Effector CD8-positive, alpha-beta T cell (primary cell): Measurements from ENCODE around the gene LINGO1.

Experiments
- DNase-seq: peaks from one replicate; lab custom pipeline; 2025; lab: John Stamatoyannopoulos, UW
- total RNA-seq, 4 experiments: gene quantifications; one replicate each; lab custom pipeline; 2026; lab: John Stamatoyannopoulos, UW

Gene LINGO1, protein sequence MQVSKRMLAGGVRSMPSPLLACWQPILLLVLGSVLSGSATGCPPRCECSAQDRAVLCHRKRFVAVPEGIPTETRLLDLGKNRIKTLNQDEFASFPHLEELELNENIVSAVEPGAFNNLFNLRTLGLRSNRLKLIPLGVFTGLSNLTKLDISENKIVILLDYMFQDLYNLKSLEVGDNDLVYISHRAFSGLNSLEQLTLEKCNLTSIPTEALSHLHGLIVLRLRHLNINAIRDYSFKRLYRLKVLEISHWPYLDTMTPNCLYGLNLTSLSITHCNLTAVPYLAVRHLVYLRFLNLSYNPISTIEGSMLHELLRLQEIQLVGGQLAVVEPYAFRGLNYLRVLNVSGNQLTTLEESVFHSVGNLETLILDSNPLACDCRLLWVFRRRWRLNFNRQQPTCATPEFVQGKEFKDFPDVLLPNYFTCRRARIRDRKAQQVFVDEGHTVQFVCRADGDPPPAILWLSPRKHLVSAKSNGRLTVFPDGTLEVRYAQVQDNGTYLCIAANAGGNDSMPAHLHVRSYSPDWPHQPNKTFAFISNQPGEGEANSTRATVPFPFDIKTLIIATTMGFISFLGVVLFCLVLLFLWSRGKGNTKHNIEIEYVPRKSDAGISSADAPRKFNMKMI
- 0 to 0.24 (median 0) reads per million in 4 experiments for total RNA-seq

DNA sequence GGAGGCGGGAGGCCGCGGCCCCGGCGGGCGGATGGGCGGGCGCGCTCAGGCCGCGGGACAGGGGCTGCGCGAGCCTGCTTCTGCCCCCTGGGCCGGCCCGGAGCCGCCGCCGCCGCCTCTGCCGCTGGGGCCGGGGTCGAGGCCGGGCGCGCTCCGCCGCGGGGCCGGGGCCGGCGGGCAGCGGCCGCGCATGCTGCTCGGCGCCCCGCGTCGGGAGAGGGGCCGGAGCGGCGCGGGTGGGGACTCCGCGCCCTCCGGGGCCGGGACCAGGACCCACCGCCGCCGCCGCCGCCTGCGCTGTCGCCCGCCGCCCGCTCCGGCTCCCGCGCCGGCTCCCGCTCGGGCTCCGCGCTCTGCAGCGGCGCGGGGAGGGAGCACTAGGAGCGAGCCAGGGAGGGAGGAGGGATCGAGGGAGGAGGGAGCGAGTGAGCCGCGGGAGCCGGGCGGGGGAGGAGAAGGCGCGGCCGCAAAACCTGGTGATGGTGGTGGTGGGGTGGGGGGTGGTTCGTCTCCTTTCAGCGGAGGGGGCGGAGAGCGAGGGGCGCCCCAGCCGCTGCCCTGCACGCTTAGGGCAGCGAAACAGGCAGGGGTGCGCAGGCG, at the start of gene LINGO1:
LINGO1 (minus strand) TSS at position 379 of the 600 bp plus-strand sequence. CDS start 597 bp downstream, outside the sequence.
- no peak for DNase-seq

DNA sequence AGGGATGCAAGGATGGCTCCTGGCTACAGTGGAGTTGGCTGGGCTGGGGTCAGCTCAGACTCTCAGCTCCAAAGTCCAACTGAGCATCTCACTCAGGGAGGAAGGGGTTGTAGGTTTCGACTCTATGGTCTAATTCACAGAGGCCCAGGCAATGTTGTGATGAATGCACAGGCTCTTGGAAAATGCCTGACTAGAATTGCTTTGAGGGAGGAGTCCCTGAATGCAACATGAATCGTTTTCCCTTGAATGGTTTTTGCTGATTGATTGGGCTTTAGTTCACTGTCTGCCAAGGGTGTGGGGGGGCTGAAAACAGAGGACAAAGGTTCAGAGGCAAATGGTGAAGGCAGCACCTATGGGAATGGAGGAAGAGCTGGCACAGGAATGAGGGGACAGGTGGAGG, 48.6 kb upstream of the LINGO1 start:
- no peak for DNase-seq

DNA sequence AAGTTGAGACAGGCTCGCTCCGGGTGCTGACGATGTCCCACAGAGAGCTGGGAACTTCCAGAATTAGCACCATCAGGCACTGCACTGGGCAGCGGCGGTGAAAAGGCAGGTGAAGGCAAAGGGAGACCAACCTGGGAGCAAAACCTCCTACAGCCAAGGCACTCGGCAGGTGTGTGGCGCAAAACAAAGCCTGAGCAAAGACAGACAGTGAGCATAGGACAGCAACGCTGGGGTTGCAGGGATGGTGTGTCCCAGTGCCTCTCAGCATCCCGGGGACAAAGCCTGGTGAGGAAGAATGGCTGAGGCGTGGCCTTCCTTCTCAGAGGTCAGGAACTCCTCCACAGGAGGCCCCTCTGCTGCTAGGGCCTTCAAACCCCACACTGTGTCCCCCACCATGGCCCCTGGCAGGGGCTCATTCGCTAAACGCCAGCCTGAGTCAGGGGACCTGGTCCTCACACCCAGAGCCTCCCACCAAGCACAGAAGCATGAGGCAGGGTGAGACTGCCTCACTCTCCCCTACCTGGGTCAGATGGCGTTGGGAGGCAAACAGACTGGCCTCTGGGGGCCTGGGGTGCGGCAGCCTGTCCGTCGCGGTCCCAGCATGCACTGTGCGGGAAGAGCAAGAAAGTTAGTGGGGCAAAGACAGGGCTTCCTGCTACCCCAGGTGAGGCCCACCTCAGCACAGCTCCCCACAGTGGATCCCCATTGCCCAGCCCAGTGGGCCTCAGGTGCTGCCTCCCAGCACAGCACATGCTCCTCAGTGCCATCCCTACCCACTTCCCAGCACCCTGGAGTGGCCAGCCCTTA, 44.1 kb upstream of the LINGO1 start:
- no peak for DNase-seq

DNA sequence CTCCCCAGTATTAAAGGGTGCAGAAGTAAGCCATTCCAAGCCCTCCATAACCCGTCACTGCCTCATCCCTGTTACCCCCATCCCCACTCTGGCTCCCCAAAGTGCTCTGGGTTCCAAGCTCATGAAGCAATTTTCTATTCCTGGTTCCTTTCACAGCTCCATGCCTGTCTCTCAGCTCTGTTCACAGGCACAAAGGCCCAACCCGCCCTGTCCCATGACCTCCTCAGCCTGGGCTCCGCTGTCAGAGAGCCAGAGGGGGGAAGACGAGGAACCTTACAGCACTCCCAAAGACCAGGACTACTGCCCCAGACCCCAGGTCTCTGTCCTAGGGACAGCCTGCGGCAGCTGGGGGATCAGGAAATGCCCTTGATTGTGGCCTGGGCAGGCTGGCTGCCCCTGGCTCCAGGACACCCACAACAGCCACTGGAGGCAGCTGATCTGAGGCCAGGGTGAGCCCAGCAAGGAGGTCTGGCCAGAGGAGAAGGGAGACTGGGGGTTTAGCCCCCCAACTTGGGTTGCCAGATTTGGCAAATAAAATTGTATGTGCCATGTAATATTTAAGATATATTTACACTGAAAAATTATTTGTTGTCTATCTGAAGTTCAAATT, 43.2 kb upstream of the LINGO1 start:
- DNase-seq: no peak

DNA sequence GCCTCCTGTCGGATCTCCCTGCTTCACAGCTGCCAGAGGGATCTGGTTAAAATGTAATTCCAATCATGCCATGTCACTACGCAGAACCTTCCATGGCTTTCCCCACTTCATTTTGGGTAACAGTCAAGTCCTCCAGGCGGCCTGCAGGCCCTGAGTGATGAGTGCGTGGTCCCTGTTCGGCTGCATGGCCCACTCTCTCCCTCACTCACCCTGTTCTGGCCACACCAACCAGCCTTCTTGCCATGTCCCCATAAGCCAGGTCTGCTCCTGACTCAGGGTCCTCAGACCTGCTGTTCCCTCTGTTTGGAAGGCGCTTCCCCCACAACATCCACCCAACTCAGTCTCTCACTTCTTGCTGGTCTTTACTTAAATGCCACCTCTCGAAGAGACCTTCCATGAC, 41.6 kb upstream of the LINGO1 start:
- no peak for DNase-seq

DNA sequence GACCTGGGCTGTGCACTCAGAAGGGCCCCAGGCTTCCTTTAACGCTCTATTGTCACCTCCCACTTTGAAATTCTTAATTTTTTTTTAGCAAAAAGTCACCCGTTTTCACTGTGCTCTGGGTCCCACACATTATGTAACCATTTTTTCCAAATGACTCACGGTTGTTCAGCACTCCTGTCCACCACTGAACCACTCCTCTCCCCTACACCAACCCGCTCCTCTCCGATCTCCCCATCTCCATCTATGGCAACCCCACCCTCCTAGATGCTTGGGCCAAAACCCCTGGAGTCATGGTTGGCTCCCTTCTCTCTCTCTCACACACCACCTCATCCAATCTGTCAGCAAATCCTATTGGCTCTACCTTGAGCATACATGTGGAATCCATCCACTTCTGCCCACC, 41.2 kb upstream of the LINGO1 start:
- no peak for DNase-seq

DNA sequence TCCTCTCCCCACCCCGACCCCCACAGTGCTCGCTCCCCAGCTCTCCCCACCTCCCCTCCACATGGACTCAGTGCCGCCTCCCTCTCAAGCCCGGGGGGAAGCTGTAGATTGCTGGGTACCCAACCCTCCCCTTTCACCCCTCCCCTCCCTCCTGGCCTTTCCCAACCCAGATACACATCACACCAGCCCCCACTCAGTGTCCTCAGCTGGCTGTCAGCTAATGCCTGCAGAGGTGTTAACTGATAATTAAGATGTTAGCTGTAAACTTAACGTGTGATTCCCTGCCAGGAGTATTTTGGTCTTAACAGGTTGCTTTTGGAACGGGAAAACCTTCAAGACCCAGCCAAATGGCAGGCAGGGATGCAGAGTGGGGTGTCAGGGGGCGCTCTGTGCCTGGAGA, 39.4 kb upstream of the LINGO1 start:
- DNase-seq: no peak

DNA sequence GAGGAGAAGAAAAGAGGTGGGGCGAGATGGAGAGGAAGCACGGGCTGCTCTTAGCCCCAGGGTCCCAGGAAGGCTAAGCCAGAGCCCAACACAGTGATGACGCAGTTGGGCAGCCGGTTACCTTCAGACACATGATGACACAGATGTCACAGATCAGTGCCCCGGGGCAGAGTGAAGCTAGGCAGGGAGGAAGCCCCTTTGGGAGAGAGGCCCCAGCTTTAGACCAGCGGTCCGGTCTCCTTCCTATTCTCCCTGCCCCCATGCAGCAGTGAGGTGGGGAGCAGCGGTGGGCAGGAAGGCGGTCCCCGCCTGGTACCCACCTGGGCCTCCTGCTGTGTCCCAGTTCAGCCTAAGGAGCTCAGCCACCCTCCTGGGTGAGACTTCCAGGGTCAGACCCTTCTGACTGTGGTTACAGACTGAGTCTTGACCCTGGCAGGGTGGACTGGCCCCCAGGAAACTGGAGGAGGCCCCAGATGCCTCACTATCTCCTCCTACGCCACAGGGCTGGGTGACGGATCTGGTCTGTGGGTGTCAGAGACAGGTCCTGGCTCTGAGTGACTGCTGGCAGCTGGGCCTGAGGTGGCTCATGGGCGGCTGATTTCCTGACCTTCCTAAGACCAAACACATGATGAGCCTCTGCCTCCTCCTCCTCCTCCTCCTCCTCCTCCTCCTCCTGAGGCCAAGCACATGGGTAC, 38.8 kb upstream of the LINGO1 start:
- DNase-seq: no peak

DNA sequence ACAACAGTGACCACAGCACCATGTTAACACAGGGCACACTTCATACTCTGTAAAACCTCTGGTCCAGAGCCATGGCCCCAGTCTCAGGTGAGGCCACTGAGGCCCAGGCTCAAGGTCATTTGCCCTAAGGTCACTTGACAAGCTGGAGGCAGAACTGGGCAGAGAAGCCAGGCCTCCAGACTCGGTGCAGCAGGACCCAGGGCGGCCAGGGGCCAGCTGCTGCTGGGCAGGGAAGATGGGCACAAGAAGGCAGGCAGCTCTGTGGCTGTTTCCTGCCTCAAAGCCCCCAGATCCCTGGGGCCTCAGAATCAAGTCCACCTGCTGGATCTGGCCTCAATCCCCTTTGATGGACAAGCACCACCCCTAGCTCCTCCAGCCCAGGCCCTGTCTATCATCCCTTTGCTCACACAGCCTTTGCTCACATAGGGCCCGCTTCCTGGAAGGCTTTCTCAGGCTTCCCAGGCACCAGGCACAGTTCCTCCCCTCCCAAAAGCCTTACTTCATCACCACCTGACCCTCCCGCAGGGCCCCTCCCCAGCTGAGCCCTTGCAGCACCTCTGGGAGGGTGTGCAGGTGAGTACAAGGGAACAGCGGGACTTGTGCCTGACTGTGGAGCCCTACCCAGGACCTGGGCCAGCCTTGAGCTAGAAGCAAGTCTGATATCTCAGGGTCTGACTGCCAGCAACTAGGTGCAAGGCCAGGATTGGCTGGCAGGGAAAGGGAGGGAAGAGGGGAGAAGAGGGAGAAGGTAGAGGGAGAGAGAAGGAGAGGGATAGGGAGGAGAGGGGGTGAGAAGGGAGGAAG, 38.0 kb upstream of the LINGO1 start:
- DNase-seq: no peak

DNA sequence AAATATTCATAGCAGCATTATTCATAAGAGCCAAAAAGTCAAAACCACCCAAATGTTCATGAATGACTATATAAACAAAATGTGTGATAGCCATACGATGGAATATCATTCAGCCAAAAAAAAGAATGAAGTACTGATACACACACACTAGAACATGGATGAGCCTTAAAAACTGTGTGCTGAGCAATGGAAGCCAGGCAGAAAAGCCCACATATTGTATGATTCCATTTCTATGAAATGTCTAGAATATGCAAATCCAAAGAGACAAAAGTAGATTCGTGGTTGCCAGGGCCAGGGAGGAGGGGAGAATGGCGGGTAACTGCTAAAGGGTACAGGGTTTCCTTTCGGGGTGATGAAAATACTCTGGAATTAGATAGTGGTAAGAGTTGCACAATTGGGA, 37.2 kb upstream of the LINGO1 start:
- DNase-seq: no peak

DNA sequence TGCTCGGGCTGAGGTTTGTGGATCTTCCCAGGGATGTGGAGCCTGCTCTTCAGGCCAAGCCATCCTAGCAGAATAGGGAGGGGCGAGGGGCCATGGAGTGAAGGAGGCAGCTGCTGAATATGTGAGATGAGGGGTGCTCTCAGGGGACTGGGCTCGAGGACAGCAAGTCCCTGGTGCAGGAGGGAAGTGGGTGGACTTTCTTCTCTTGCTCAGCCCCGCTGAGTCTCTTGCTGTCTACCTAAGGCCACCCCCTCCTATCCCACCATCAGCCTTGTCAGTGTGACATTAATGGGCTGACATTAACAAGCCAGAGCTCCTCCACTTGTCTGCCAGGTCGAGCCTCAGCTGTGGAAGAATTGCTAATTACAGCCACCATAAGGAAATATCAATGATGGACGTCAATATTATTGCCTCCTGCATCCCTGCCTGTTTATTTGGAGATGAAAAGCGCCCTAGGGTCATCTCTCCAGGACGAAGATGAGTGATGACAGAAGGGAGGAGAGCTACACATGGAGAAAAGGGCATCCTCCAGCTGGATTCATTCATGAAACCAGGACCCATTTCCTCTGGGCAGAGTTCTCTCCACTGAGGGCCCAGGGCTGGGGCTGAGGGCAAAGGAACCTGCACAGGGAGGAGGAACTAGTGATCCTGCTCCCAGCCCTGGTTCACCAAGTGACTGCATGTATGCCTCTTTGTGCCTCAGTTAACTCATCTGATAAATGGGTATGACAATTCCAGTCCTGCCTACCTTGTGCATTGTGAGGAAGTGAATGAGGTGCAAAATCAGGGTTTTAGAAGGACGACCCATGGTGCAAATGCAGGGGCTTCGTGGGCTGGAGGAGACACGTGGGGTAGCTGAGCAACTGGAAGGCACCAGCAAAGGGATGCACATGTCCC, 34.9 kb upstream of the LINGO1 start:
- DNase-seq: no peak

DNA sequence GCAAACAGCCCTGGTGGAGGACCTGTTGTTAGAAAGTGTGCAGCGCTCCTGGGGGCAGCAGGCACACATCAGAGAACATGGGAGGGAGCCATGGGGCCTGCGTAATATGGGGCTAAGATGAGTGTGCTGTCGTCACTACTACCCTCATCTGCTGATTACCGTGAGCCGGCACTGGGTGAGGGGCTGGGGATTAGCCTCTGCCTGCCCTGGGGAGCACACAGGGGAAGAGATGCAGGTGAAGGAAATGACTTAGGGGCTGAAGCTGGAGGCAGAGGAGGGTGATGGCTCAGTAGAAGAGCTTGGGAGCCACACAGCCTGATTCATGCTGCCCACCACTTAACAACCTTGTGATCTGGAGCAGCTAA, 33.6 kb upstream of the LINGO1 start:
- DNase-seq: no peak

DNA sequence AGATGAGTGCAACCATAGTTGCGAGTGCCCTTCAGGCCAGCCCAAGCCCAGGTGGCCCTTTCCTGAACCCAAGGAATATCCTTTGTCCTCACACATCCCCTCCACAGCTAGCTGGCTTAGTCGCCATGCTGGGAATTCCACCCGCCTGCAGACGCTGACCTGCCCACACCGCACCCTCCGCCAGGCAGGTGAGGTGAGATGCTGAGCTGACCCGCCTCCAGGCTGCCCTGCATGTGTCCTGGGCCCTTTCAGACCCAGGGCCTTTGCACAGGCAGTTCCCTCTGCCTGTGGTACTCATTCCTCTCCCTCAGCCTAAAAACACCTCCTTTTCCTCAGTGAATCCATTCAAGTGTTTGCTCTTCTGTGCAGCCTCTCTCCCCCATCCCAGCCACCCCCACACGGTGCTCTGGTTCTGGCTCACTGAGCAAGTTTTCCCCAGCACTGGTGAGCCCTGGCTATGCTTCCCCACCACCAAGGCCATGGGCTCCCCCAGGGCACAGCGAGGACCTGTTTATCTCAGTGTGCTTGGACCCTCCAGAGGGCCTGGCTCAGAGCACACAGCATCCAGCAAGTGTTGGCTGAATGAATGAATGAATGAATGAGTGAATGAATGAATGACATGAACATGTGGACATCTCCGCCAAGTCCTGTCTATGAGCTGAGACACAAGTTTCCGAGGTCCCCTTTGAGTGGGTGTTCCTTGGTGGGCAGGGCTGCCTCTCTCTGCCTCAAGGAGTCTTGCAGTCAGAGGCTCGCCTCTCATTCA, 33.0 kb upstream of the LINGO1 start:
- no peak for DNase-seq

DNA sequence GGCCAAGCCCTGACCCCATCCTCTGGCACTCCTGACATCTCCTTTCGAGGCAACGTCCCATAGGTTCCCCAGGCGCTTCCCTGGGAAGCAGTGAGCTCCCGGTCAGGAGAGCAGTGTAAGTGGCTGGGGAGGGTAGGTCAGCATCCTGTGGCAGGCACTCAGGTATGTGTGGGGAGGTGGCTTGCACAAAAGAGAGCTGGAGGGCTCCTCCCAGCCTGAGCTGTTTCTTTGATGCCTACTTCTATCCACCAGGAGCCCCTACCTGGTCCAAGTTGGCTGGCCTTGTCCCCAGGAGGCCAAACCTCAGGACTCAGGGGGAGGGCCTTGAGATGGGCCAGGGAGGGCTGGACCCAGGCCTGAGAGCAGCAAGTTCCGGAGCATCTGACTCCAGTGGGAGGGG, 31.7 kb upstream of the LINGO1 start:
- DNase-seq: no peak

DNA sequence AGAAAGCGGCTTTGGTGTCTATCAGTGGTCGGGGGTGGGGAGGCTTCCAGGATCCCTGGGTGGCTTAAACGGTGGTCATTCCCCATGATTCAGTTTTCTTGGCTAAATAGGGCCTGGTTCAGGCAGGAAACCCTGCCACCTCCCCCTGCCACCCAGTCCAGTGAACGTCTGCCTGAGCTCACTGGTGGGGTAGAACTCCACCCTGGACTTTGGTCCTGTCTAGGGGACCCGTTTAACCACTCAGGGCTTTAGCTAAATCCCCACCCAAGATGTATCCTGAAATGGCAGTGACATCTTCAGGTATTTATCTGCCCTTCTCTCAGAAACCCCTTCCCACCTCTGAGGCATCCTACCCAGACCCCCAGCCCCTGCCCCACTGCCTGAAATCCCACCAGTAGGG, 30.5 kb upstream of the LINGO1 start:
- DNase-seq: no peak

DNA sequence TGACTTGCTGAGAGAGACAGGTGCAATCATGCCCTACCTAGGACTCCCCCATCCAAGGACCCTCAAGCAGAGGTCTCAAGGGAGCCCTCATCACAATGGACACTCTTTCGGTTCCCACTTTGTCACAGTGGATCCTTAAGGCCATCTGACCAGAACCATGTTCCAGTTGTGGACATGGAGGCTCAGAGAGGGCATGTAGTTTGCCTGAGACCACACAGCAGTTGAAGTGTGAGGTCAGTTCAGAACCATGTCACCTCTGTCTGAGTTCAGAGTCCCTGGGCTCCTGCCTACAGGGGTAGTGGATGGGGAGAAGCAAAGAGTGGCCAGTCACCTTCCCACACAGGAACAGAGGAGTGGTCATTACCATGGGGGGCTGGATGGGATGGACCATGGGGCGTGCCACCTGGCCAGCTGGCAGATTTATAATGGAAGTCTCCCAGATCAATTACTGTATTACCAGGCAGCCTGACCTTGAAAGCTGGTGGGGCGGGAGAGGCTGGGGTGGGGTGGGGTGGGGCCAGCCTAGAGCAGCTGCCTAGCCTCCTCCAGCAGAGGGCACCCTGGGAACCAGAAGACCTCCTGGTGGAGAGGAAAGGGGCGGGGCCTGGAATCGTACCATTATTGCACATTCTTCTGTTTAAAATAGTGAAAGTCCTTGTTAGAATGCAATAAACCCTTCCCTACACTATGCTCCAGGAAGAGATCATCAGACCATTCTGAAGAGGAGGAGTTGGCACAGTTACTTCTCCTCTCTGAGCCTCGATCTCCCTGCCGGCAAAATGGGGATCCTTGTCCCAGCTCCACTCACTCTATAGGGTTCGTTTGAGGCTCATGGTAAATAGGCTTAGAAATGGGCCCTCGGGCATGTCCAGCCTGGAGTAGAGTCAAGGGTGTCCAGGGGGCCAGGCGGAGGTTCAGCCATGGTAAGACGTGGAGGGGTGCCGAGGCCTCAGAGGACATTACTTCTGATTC, 26.9 kb upstream of the LINGO1 start:
- no peak for DNase-seq

DNA sequence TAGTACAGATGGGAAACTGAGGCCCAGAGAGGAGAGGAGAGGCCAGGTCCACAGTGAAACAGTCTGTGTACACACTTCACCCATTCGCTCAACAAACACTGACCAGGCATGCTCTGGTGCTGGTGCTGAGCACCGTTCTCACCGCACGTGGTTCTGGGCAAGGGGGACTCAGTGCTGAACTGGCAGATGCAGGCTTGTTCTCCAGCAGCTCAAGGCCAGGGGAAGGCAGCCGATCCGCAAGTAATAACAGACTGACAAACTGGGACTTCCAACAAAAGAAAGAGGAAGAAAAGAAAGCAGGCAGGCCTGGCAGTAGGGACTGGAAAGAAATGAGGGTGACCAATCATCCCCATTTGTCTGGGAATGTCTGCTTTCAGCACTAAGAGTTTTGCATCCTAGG, 25.6 kb upstream of the LINGO1 start:
- no peak for DNase-seq
